HepG2 (cell line): ENCODE results near the gene KIF2C. TPM values are rescaled to one million over a fixed set of nuclear protein-coding genes. Genes with fewer than 3 reads are reported as not detected.

ENCODE experiments used
- CBX1 ChIP-seq: IDR thresholded peaks from one replicate; pipeline ENCODE4 v1.6.1; 2016; ENCODE audit warnings: antibody characterized with exemption, low read depth
- CENPX ChIP-seq: sonication (generic); formaldehyde crosslinking; IDR thresholded peaks from 2 replicates; pipeline ENCODE4 v1.9.0; 2021; ENCODE audit warnings: mild to moderate bottlenecking, missing genetic modification reagents, moderate library complexity
- HIVEP1 ChIP-seq: sonication (generic); formaldehyde crosslinking; IDR thresholded peaks from 2 replicates; pipeline ENCODE4 v1.4.0; 2020; ENCODE audit warnings: mild to moderate bottlenecking, missing genetic modification reagents
- MTA3 ChIP-seq: sonication (generic); formaldehyde crosslinking; IDR thresholded peaks from 2 replicates; pipeline ENCODE4 v1.4.0; 2020; ENCODE audit warnings: missing genetic modification reagents
- NR2F6 ChIP-seq, 2 experiments: IDR thresholded peaks; 2 replicates each; pipeline ENCODE4 v1.6.1; 2016; ENCODE audit warnings: antibody characterized with exemption in 1 of 2, mild to moderate bottlenecking in 1 of 2
- RXRA ChIP-seq: sonication (generic); formaldehyde crosslinking; IDR thresholded peaks from 2 replicates; pipeline ENCODE4 v1.5.1; 2020; ENCODE audit warnings: missing genetic modification reagents
- SALL2 ChIP-seq: sonication (generic); formaldehyde crosslinking; IDR thresholded peaks from 2 replicates; pipeline ENCODE4 v1.8.1; 2023; ENCODE audit warnings: mild to moderate bottlenecking, missing genetic modification reagents, inconsistent platforms
- SP2 ChIP-seq: sonication (generic); formaldehyde crosslinking; IDR thresholded peaks from 2 replicates; pipeline ENCODE4 v1.5.1; 2020; ENCODE audit warnings: mild to moderate bottlenecking, missing genetic modification reagents
- ZBTB21 ChIP-seq: sonication (generic); formaldehyde crosslinking; IDR thresholded peaks from 2 replicates; pipeline ENCODE4 v1.4.0; 2020; ENCODE audit warnings: missing genetic modification reagents
- ZFP1 ChIP-seq: IDR thresholded peaks from 2 replicates; pipeline ENCODE4 v1.6.1; 2016
- ZMYM2 ChIP-seq: sonication (generic); formaldehyde crosslinking; IDR thresholded peaks from 2 replicates; pipeline ENCODE4 v1.8.0; 2022; ENCODE audit warnings: mild to moderate bottlenecking, missing genetic modification reagents
- ZNF225 ChIP-seq: sonication (generic); formaldehyde crosslinking; IDR thresholded peaks from 2 replicates; pipeline ENCODE4 v1.4.0; 2020; ENCODE audit warnings: mild to moderate bottlenecking, missing genetic modification reagents
- ZNF232 ChIP-seq: sonication (generic); formaldehyde crosslinking; IDR thresholded peaks from 2 replicates; pipeline ENCODE4 v1.4.0; 2020; ENCODE audit warnings: missing genetic modification reagents, borderline replicate concordance
- ZNF274 ChIP-seq: sonication (generic); formaldehyde crosslinking; IDR thresholded peaks from 2 replicates; pipeline ENCODE4 v1.5.1; 2020; ENCODE audit warnings: mild to moderate bottlenecking, missing genetic modification reagents
- ZNF276 ChIP-seq: sonication (generic); formaldehyde crosslinking; IDR thresholded peaks from 2 replicates; pipeline ENCODE4 v1.4.0; 2020; ENCODE audit warnings: mild to moderate bottlenecking, low read depth, missing genetic modification reagents
- ZNF414 ChIP-seq: sonication (generic); formaldehyde crosslinking; IDR thresholded peaks from 2 replicates; pipeline ENCODE4 v1.5.0; 2020; ENCODE audit warnings: missing genetic modification reagents
- ZNF558 ChIP-seq: sonication (generic); formaldehyde crosslinking; IDR thresholded peaks from 2 replicates; pipeline ENCODE4 v1.9.0; 2022; ENCODE audit warnings: mild to moderate bottlenecking, missing genetic modification reagents, borderline replicate concordance
- ZNF652 ChIP-seq: IDR thresholded peaks from 2 replicates; pipeline ENCODE4 v1.6.1; 2016; ENCODE audit warnings: low read depth, borderline replicate concordance
- polyA plus RNA-seq, 8 experiments: library from polyadenylated mRNA; depleted of rRNA in 3 of 8; stranded (reverse) in 7 of 8; unstranded in 1 of 8; fragments of >200 nt; fragmentation: Illumina TruSeq in 4 of 8; extraction: Trizol in 4 of 8; gene quantifications; 2 replicates each; pipeline versions ENCODE4 v1.2.1 to v1.2.3, GENCODE V29; 2011 to 2016; ENCODE audit warnings: low read depth in 4 of 8, missing spikeins in 1 of 8, mixed read lengths in 1 of 8; ENCODE audit not compliant: insufficient read depth in 1 of 8
- total RNA-seq, 5 experiments: library from RNA; depleted of rRNA; stranded (reverse); fragments of >200 nt; fragmentation: Illumina TruSeq; extraction: Trizol; gene quantifications; 2 replicates each; pipeline ENCODE4 v1.2.3, GENCODE V29; 2016; ENCODE audit warnings: low read depth in 1 of 5
- TF ChIP-seq, protein P1 (sequence below): sonication (generic); formaldehyde crosslinking; IDR thresholded peaks from 2 replicates; pipeline ENCODE4 v1.5.1; 2020; ENCODE audit warnings: mild to moderate bottlenecking, missing genetic modification reagents, moderate library complexity
- TF ChIP-seq, protein P2 (sequence below): sonication (generic); formaldehyde crosslinking; IDR thresholded peaks from 2 replicates; pipeline ENCODE4 v1.4.0; 2020; ENCODE audit warnings: missing genetic modification reagents
- TF ChIP-seq, protein P3 (sequence below): sonication (generic); formaldehyde crosslinking; IDR thresholded peaks from 2 replicates; pipeline ENCODE4 v1.4.0; 2020; ENCODE audit warnings: mild to moderate bottlenecking, missing genetic modification reagents

Gene KIF2C
- total and polyA plus RNA-seq, 2 of the 13 experiments (the other 11 are each of a cell fraction or from before 2014, with no cell fraction given) = 29.7 to 53.7 TPM

DNA sequence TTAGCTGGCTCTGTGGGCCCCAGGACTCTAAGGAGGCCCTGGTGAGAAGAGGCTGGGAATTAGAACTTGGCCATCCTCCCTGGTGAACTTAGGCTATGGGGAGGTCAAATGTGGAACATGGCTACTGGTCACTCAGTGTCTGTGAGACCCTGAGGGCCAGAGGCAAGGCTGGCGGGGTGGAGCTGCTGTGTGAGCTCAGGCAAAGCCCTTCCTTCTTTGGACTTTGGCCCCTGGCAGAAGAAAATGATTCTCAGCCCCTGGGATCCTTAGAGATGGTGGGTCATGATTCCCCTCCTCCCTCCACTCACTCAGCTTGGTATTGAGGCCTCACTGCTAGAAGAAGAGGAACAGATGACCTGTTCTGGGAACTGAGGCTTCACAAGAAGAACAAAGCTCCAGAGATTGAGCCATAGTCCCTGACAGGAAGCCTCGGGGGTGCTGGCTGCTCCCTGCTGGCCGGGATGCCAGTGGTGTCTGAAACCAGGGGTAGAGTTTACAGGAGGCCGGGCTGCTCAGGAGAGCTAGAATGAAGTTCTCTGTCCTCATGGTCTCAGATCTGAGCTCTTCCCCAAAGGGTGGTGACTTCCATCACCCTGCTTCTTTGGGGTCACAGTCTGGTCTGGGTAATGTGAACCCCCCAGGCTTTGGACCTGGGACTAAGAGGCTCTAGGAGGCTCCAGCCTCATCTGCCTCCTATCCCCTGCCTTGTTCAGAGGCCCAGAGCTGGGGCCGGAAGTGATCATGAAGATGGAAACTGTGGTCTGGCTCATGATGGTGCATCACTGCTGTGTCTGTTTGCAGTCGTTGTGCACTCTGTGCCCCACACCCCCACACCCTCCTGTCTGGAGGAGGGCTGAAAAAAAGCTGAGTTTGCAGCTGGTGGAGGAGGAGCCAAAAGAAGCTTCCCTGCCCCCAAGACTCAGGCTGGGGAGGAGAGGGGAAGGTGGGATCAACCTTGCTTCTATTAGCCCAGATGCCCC, 69.6 kb downstream of the KIF2C start (continued):
- TF ChIP-seq ZNF276 (CRISPR knock-in tag) = no peak
- no peak for TF ChIP-seq ZNF232 (CRISPR knock-in tag)
- no peak for TF ChIP-seq ZNF652 (CRISPR knock-in tag)
- no peak for TF ChIP-seq NR2F6 (IDR thresholded peaks at IDR 0.05)
- TF ChIP-seq NR2F6 (CRISPR knock-in tag; IDR thresholded peaks at IDR 0.05) = no peak
- TF ChIP-seq ZNF558 (CRISPR knock-in tag) = no peak
- no peak for TF ChIP-seq CBX1
- TF ChIP-seq, protein P1, sequence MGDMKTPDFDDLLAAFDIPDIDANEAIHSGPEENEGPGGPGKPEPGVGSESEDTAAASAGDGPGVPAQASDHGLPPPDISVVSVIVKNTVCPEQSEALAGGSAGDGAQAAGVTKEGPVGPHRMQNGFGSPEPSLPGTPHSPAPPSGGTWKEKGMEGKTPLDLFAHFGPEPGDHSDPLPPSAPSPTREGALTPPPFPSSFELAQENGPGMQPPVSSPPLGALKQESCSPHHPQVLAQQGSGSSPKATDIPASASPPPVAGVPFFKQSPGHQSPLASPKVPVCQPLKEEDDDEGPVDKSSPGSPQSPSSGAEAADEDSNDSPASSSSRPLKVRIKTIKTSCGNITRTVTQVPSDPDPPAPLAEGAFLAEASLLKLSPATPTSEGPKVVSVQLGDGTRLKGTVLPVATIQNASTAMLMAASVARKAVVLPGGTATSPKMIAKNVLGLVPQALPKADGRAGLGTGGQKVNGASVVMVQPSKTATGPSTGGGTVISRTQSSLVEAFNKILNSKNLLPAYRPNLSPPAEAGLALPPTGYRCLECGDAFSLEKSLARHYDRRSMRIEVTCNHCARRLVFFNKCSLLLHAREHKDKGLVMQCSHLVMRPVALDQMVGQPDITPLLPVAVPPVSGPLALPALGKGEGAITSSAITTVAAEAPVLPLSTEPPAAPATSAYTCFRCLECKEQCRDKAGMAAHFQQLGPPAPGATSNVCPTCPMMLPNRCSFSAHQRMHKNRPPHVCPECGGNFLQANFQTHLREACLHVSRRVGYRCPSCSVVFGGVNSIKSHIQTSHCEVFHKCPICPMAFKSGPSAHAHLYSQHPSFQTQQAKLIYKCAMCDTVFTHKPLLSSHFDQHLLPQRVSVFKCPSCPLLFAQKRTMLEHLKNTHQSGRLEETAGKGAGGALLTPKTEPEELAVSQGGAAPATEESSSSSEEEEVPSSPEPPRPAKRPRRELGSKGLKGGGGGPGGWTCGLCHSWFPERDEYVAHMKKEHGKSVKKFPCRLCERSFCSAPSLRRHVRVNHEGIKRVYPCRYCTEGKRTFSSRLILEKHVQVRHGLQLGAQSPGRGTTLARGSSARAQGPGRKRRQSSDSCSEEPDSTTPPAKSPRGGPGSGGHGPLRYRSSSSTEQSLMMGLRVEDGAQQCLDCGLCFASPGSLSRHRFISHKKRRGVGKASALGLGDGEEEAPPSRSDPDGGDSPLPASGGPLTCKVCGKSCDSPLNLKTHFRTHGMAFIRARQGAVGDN (CRISPR knock-in tag) = peak; percentile 63
- TF ChIP-seq ZMYM2 (CRISPR knock-in tag) = no peak
- TF ChIP-seq ZFP1 (CRISPR knock-in tag) = no peak
- TF ChIP-seq HIVEP1 (CRISPR knock-in tag) = no peak
- 0 out of 2 replicates have a peak, but pooled peaks have one; percentile 46 for TF ChIP-seq ZNF414
- no peak for TF ChIP-seq SP2
- TF ChIP-seq CENPX (CRISPR knock-in tag) = no peak
- no peak for TF ChIP-seq SALL2 (CRISPR knock-in tag)
- TF ChIP-seq, protein P2, sequence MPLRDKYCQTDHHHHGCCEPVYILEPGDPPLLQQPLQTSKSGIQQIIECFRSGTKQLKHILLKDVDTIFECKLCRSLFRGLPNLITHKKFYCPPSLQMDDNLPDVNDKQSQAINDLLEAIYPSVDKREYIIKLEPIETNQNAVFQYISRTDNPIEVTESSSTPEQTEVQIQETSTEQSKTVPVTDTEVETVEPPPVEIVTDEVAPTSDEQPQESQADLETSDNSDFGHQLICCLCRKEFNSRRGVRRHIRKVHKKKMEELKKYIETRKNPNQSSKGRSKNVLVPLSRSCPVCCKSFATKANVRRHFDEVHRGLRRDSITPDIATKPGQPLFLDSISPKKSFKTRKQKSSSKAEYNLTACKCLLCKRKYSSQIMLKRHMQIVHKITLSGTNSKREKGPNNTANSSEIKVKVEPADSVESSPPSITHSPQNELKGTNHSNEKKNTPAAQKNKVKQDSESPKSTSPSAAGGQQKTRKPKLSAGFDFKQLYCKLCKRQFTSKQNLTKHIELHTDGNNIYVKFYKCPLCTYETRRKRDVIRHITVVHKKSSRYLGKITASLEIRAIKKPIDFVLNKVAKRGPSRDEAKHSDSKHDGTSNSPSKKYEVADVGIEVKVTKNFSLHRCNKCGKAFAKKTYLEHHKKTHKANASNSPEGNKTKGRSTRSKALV (CRISPR knock-in tag) = 0 out of 2 replicates have a peak, but pooled peaks have one; percentile 46
- TF ChIP-seq, protein P3, sequence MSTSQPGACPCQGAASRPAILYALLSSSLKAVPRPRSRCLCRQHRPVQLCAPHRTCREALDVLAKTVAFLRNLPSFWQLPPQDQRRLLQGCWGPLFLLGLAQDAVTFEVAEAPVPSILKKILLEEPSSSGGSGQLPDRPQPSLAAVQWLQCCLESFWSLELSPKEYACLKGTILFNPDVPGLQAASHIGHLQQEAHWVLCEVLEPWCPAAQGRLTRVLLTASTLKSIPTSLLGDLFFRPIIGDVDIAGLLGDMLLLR (CRISPR knock-in tag) = no peak
- no peak for TF ChIP-seq ZNF225 (CRISPR knock-in tag)
- no peak for TF ChIP-seq ZNF274 (CRISPR knock-in tag)
- TF ChIP-seq RXRA = no peak
- no peak for TF ChIP-seq MTA3 (CRISPR knock-in tag)
- no peak for TF ChIP-seq ZBTB21 (CRISPR knock-in tag)
